Liver (tissue), 3 donors: ENCODE results near the gene OSCP1.
A peak's percentile ranks its signal among the peaks of the same experiment; 100 is the strongest.

Source experiments
- CTCF ChIP-seq: fragments of 150-350 bp; IDR thresholded peaks from 2 replicates; pipeline ENCODE4 v1.5.1; 2017; ENCODE audit warnings: improper control_type of control experiment, low read depth, low read length; ENCODE audit not compliant: missing input control
- JUND ChIP-seq, 2 donors: IDR thresholded peaks; 2 replicates each; pipeline ENCODE4 v1.6.1; 2016; ENCODE audit warnings: antibody characterized with exemption in 2 of 2
- RAD21 ChIP-seq, 2 donors: IDR thresholded peaks; 2 replicates each; pipeline ENCODE4 v1.6.1; 2016; ENCODE audit warnings: antibody characterized with exemption in 2 of 2, mild to moderate bottlenecking in 2 of 2
- REST ChIP-seq: IDR thresholded peaks from 2 replicates; pipeline ENCODE4 v1.6.1; 2016; ENCODE audit warnings: antibody characterized with exemption, mild to moderate bottlenecking
- SP1 ChIP-seq: IDR thresholded peaks from 2 replicates; pipeline ENCODE4 v1.6.1; 2018; ENCODE audit warnings: antibody characterized with exemption, mild to moderate bottlenecking
- TAF1 ChIP-seq: conservative IDR thresholded peaks from 2 replicates; pipeline ENCODE4 v1.6.1; 2016; ENCODE audit warnings: antibody characterized with exemption, mild to moderate bottlenecking
- YY1 ChIP-seq: IDR thresholded peaks from 2 replicates; pipeline ENCODE4 v1.6.1; 2016; ENCODE audit warnings: antibody characterized with exemption, mild to moderate bottlenecking
- ZBTB33 ChIP-seq: IDR thresholded peaks from 2 replicates; pipeline ENCODE4 v1.6.1; 2016; ENCODE audit warnings: antibody characterized with exemption
- donor health status: healthy.
- donor health status: healthy.

- TF ChIP-seq ZBTB33 (no peak), CTCF (no peak), RAD21 (IDR thresholded peaks at IDR 0.05) (no peak), SP1 (peak; percentile 68), TAF1 (peak; percentile 37), JUND (IDR thresholded peaks at IDR 0.05) (peak; percentile 74), REST (peak; percentile 64), YY1 (peak; percentile 99)
Observed at GRCh38 chr1:36463803-36464604, 13.8 kb upstream of the OSCP1 start, which contains the start of gene MRPS15.
